ENCODE data around the gene RIMKLB. TPM values are rescaled to one million over a fixed set of nuclear protein-coding genes. Genes with fewer than 3 reads are reported as not detected.

The RIMKLB gene
- total and polyA plus RNA-seq, 7 donors = 4.6 to 19.1 (median 8.1) TPM

DNA sequence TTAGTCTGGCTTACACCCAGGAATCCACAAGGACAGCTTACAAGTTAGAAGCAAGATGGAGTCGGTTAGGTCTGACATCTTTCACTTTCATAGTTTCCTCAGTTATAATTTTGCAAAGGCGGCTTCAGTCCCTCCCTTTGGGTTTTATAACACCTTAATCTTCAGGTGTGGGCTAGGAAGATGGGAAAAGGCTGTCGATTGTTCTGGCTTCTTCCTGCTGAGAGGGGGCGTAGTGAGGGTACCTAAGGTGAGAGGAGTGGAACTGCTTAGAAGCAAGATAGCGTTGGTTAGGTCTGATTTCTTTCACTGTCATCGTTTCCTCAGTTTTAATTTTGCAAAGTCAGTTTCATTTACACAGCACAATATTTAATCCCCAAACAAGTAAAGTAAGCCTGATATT, 134.7 kb downstream of the RIMKLB start:
- TF ChIP-seq, protein P1, sequence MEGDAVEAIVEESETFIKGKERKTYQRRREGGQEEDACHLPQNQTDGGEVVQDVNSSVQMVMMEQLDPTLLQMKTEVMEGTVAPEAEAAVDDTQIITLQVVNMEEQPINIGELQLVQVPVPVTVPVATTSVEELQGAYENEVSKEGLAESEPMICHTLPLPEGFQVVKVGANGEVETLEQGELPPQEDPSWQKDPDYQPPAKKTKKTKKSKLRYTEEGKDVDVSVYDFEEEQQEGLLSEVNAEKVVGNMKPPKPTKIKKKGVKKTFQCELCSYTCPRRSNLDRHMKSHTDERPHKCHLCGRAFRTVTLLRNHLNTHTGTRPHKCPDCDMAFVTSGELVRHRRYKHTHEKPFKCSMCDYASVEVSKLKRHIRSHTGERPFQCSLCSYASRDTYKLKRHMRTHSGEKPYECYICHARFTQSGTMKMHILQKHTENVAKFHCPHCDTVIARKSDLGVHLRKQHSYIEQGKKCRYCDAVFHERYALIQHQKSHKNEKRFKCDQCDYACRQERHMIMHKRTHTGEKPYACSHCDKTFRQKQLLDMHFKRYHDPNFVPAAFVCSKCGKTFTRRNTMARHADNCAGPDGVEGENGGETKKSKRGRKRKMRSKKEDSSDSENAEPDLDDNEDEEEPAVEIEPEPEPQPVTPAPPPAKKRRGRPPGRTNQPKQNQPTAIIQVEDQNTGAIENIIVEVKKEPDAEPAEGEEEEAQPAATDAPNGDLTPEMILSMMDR (IDR thresholded peaks at IDR 0.05) = no peak
- peaks cover 0 to 2% (median 0%) of the 10 kb centered on the region in 3 donors for H3K27me3 ChIP-seq (ENCODE audit: insufficient read depth in 3 of 3, low read length in 2 of 3)
- H3K36me3 ChIP-seq (ENCODE audit: insufficient read depth in 1 of 2, low read depth in 1 of 2) = no peaks in the 10 kb centered on the region
- intact Hi-C loops (cut with DNase I) = no loop called here
- no peak for DNase-seq
- no peak overlapping the region for H3K27ac ChIP-seq
- ATAC-seq = no peak
- no peaks in the 10 kb centered on the region for H3K9me3 ChIP-seq
- H3K4me3 ChIP-seq = no peak overlapping the region
- no peaks in the 10 kb centered on the region for H3K4me1 ChIP-seq
- WGBS, 3 donors = 80 to 83% (median 81%) methylated on average over 6 of the region's 6 CpGs

Other genes with a start within 250 kb of the RIMKLB start
- not detected for gene CLEC6A, start 242.0 kb upstream of the RIMKLB start, total RNA-seq
- not detected for gene CLEC6A, start 242.0 kb upstream of the RIMKLB start, polyA plus RNA-seq
- gene CLEC4D, start 184.5 kb upstream of the RIMKLB start, total RNA-seq = under 1 TPM in 1 of 4 donors, not detected in 3; 0.34 TPM
- gene CLEC4D, start 184.5 kb upstream of the RIMKLB start, polyA plus RNA-seq = under 1 TPM in 2 of 3 donors, not detected in 1; 0.09 TPM
- 1 to 10 TPM in 2 of 4 donors, under 1 TPM in 2; 0.37 to 1.1 (median 0.96) TPM for gene CLEC4E, start 157.1 kb upstream of the RIMKLB start, total RNA-seq
- under 1 TPM; 0.19 to 0.63 (median 0.34) TPM for gene CLEC4E, start 157.1 kb upstream of the RIMKLB start, polyA plus RNA-seq
- not detected for gene AICDA, start 85.1 kb upstream of the RIMKLB start, total RNA-seq
- gene AICDA, start 85.1 kb upstream of the RIMKLB start, polyA plus RNA-seq = under 1 TPM in 1 of 3 donors, not detected in 2; 0.04 TPM
- 10 to 100 TPM in 3 of 4 donors, 1 to 10 TPM in 1; 3.4 to 27.9 (median 20.7) TPM for gene MFAP5, start 35.2 kb upstream of the RIMKLB start, total RNA-seq
- 10 to 100 TPM; 17.4 to 24.5 (median 23.3) TPM for gene MFAP5, start 35.2 kb upstream of the RIMKLB start, polyA plus RNA-seq
- under 1 TPM in 1 of 4 donors, not detected in 3; 0.28 TPM for gene A2ML1, start 124.6 kb downstream of the RIMKLB start, total RNA-seq
- under 1 TPM in 2 of 3 donors, not detected in 1; 0.09 to 0.11 TPM for gene A2ML1, start 124.6 kb downstream of the RIMKLB start, polyA plus RNA-seq
- gene PHC1, start 216.5 kb downstream of the RIMKLB start, total RNA-seq = 10 to 100 TPM; 11.9 to 27.1 (median 21.3) TPM
- 10 to 100 TPM; 11.3 to 20.8 (median 14.3) TPM for gene PHC1, start 216.5 kb downstream of the RIMKLB start, polyA plus RNA-seq

Data from psoas muscle (tissue), 8 donors.